ENCODE results near the gene TPM3.

The TPM3 gene

GRCh38 chr1:154190550-154190949, 1.4 kb downstream of the TPM3 start:
- no peak for TF ChIP-seq CTCF (IDR thresholded peaks at IDR 0.05)
- Histone ChIP-seq H3K4me3 (no peak overlapping the region), H3K27ac (no peak overlapping the region)
- no peak for DNase-seq (ENCODE audit: low spot score)

- Histone ChIP-seq H3K27ac (no peak overlapping the region), H3K4me3 (no peak overlapping the region)
- DNase-seq (ENCODE audit: low spot score): no peak
- no peak for TF ChIP-seq CTCF (IDR thresholded peaks at IDR 0.05)
Measured at GRCh38 chr1:154186852-154187501, 4.9 kb downstream of the TPM3 start.

- DNase-seq (ENCODE audit: low spot score): no peak
- no peak overlapping the region for H3K4me3 ChIP-seq
- TF ChIP-seq CTCF (IDR thresholded peaks at IDR 0.05): no peak
- no peak overlapping the region for H3K27ac ChIP-seq
Measured at GRCh38 chr1:154186177-154186576, 5.7 kb downstream of the TPM3 start.

- TF ChIP-seq CTCF (IDR thresholded peaks at IDR 0.05): no peak
- Histone ChIP-seq H3K27ac (peak overlapping the region; percentile 78 to 96), H3K4me3 (peak overlapping the region; percentile 97)
- peak; percentile 97 for DNase-seq (ENCODE audit: low spot score)
Measured at GRCh38 chr1:154183046-154183915, 8.6 kb downstream of the TPM3 start.

GRCh38 chr1:154182344-154183045, 9.4 kb downstream of the TPM3 start:
- peak overlapping the region; percentile 97 for H3K4me3 ChIP-seq
- TF ChIP-seq CTCF (IDR thresholded peaks at IDR 0.05): no peak
- peak; percentile 83 for DNase-seq (ENCODE audit: low spot score)
- peak overlapping the region; percentile 78 to 96 for H3K27ac ChIP-seq

GRCh38 chr1:154181944-154182343, 10.0 kb downstream of the TPM3 start:
- H3K4me3 ChIP-seq: peak overlapping the region; percentile 97
- no peak for DNase-seq (ENCODE audit: low spot score)
- peak overlapping the region; percentile 78 to 96 for H3K27ac ChIP-seq
- TF ChIP-seq CTCF (IDR thresholded peaks at IDR 0.05): no peak
